ENCODE measurements around the gene NSL1. TPM values are rescaled to one million over a fixed set of nuclear protein-coding genes. Genes with fewer than 3 reads are reported as not detected.

NSL1 gene
- total RNA-seq, 1 experiment from 2014 or later, result 64.0 TPM

DNA sequence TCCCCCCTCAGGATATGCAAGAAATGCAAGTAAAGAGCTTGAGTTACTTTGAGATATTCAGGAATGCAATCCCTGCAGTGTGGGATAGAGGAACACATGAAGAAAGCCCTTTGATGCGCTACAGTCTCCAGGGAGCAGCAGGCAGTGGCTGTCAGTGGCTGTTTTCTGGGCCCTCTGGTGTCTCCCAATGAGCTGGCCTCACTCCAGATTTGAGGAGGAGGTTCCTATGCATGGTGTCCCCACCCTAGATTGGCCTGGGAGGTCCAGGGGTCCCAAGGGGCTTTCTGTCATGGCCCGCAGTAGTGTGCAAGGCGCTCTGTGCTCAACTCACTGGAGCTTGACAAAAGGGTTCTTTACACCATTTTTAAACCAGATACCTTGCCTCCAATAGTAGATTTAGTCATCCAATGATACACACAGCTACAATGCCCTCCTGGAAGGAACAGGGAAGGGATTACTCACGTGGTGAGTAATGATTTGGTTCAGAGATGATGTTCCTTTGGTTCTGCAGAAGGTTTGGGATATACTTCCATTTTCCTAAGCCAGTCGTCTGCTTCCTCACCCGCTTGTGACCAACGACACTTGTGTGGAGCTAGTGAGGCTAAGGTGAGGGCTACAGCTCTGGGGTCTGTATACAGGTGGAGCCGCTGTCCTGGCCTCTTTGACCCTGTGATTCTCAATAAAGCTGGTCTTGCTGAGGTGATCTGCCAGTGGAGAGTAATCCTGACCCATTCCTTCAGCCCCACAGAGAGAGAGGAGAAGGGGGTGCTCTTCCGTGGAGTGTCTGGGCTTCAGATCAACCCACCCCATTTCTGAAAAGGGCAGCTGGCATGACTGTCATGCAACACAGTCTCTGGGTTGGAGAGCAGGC, 98.6 kb downstream of the NSL1 start:
- no peak overlapping the region for H2AFZ ChIP-seq (ENCODE audit: low read length)
- no peaks in the 10 kb centered on the region for H3K9me2 ChIP-seq (replicated peaks; ENCODE audit: insufficient read depth, low read length)
- H3K36me3 ChIP-seq (ENCODE audit: insufficient read depth, low read length), result no peaks in the 10 kb centered on the region
- H3K79me2 ChIP-seq (ENCODE audit: low read length), result no peaks in the 10 kb centered on the region
- H3K4me1 ChIP-seq (ENCODE audit: low read length), result peaks cover 11% of the 10 kb centered on the region
- no peaks in the 10 kb centered on the region for H3K27me3 ChIP-seq (ENCODE audit: low read length)
- no peak for DNase-seq
- H3K4me2 ChIP-seq (ENCODE audit: low read depth, low read length, poor library complexity, severe bottlenecking), result no peak overlapping the region
- no peak overlapping the region for H3K9ac ChIP-seq (ENCODE audit: low read length)
- H4K20me1 ChIP-seq (ENCODE audit: insufficient read depth, low read depth, low read length), result no peaks in the 10 kb centered on the region
- H3K27ac ChIP-seq (ENCODE audit: low read length), result no peak overlapping the region
- no peaks in the 10 kb centered on the region for H3K9me3 ChIP-seq (ENCODE audit: low read length)
- H3K4me3 ChIP-seq (ENCODE audit: low read length), result no peak overlapping the region

DNA sequence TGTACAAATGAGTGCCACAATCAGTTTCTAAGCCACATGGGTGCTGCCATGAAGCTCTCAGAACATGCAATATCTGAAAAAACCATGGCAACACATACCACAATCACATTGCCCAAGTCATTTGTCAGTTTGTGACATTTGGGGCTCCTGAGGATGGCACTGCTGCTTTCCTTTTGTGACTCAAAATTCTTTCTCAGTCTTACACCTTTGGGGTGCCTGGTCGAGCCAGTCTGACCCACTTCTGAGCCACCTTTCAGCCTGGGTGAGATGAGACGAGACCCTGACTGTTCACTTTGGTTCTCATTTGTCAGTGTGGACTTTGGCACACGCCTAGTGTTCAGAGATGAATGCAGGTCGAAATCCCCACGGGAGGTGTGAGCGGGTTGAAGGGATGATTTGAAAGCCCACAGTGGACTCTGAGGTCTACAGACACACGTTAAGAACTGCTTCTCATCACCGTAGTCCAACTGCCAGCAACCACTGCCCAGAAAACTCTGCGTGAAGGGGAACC, 100.0 kb downstream of the NSL1 start:
- no peaks in the 10 kb centered on the region for H3K36me3 ChIP-seq (ENCODE audit: insufficient read depth, low read length)
- H3K27ac ChIP-seq (ENCODE audit: low read length), result no peak overlapping the region
- H4K20me1 ChIP-seq (ENCODE audit: insufficient read depth, low read depth, low read length), result no peaks in the 10 kb centered on the region
- no peak for DNase-seq
- no peaks in the 10 kb centered on the region for H3K9me2 ChIP-seq (replicated peaks; ENCODE audit: insufficient read depth, low read length)
- H3K79me2 ChIP-seq (ENCODE audit: low read length), result no peaks in the 10 kb centered on the region
- peaks cover 3% of the 10 kb centered on the region; the same call in 1 of the 2 replicates for H3K4me1 ChIP-seq (ENCODE audit: low read length)
- H3K4me3 ChIP-seq (ENCODE audit: low read length), result no peak overlapping the region
- H3K9ac ChIP-seq (ENCODE audit: low read length), result no peak overlapping the region
- H3K9me3 ChIP-seq (ENCODE audit: low read length), result no peaks in the 10 kb centered on the region
- no peak overlapping the region for H2AFZ ChIP-seq (ENCODE audit: low read length)
- no peak overlapping the region for H3K4me2 ChIP-seq (ENCODE audit: low read depth, low read length, poor library complexity, severe bottlenecking)
- no peaks in the 10 kb centered on the region for H3K27me3 ChIP-seq (ENCODE audit: low read length)

DNA sequence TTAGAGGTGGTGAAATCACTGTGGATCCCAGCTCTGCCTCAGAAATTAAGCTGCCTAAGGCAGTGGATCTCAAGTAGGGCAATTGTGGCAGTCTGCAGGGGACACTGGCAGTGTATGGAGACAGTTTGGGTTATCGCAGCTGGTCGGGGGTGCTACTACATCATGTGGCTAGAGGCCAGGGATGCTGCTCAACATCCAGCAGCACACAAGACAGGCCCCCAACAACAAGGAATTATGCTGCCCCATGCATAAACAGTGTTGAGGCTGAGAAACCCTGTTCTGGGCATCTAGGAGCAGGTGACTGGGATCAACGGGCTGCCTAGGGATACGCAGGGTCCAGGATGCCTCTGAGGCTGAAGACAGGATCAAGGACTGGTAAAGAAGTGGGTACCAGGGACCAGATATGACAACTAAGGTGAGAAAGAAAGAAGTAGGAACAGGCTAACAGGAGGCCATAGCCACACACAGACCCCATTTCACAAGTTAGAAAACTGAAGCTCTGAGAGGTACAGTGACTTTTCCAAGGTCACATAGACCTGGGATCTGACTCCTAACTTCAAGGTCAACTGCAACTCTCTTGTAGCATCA, 100.7 kb downstream of the NSL1 start:
- no peak overlapping the region for H3K4me3 ChIP-seq (ENCODE audit: low read length)
- H3K79me2 ChIP-seq (ENCODE audit: low read length), result no peaks in the 10 kb centered on the region
- no peaks in the 10 kb centered on the region for H4K20me1 ChIP-seq (ENCODE audit: insufficient read depth, low read depth, low read length)
- DNase-seq, result no peak
- H3K9me2 ChIP-seq (replicated peaks; ENCODE audit: insufficient read depth, low read length), result no peaks in the 10 kb centered on the region
- no peak overlapping the region for H2AFZ ChIP-seq (ENCODE audit: low read length)
- no peaks in the 10 kb centered on the region for H3K9me3 ChIP-seq (ENCODE audit: low read length)
- H3K4me2 ChIP-seq (ENCODE audit: low read depth, low read length, poor library complexity, severe bottlenecking), result no peak overlapping the region
- no peaks in the 10 kb centered on the region for H3K36me3 ChIP-seq (ENCODE audit: insufficient read depth, low read length)
- H3K27me3 ChIP-seq (ENCODE audit: low read length), result no peaks in the 10 kb centered on the region
- H3K27ac ChIP-seq (ENCODE audit: low read length), result no peak overlapping the region
- no peaks in the 10 kb centered on the region for H3K4me1 ChIP-seq (ENCODE audit: low read length)
- H3K9ac ChIP-seq (ENCODE audit: low read length), result no peak overlapping the region

DNA sequence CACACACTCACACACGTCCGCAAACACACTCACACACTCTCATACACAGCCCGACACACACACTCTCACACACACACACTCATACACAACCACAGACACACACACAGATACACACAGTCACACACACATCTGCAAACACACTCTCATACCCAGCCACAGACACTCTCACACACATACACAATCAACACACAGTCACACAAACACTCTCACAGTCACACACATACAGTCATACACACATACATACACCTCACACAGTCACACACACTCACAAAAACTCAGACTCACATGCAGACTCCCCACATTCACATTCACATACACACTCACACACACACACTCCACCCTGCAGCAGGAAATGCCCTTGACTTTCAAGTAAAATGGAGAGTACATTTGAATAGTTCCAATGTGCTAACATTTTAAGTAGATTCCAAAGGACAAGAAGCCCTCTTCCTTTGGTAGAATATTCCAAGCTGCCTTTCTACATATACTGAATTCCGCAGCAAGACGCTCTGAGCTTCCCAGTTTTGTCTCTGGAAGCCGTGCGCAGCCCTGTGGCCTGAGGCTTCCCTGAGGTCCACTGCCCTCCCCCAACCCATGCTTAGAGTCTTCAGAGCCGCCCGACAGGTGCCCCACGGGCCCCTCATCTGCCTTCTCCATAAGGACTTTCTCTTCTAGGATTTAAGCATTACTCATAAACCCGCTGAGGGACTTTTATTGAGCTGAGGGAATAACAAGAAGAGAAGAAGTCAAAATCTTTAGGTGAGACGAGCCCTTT, 101.6 kb downstream of the NSL1 start:
- Histone ChIP-seq H3K4me3 (ENCODE audit: low read length) (no peak overlapping the region), H3K9ac (ENCODE audit: low read length) (no peak overlapping the region), H3K79me2 (ENCODE audit: low read length) (no peaks in the 10 kb centered on the region), H3K9me2 (replicated peaks; ENCODE audit: insufficient read depth, low read length) (no peaks in the 10 kb centered on the region), H3K36me3 (ENCODE audit: insufficient read depth, low read length) (no peaks in the 10 kb centered on the region), H3K4me1 (ENCODE audit: low read length) (no peaks in the 10 kb centered on the region), H4K20me1 (ENCODE audit: insufficient read depth, low read depth, low read length) (no peaks in the 10 kb centered on the region), H2AFZ (ENCODE audit: low read length) (no peak overlapping the region), H3K9me3 (ENCODE audit: low read length) (no peaks in the 10 kb centered on the region), H3K27me3 (ENCODE audit: low read length) (no peaks in the 10 kb centered on the region), H3K4me2 (ENCODE audit: low read depth, low read length, poor library complexity, severe bottlenecking) (no peak overlapping the region), H3K27ac (ENCODE audit: low read length) (no peak overlapping the region)
- DNase-seq, result no peak

DNA sequence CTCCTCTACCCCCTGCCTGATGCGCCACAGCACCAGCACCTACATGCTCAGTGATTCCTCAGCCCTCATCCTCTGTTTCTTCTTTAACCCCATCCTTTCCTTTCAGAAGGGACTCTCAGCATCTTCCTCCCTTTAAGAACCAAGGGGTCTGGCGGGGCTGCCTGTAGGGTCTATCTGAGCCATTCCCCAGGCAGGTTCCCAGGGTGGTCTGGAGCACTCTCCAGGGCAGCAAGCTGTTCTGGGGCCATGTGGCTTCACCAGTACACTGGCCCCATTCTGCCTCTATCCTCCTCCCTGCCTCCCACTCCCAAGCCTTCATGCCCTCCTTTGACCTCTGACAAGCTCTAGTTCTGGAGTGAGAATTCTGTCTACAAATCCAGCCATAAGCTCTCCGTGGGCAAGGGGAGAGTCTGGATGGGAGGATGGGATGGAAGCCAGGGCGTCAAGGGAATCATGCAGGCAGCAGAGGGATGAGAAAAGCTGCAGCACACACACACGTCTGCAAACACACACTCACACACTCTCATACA, 102.3 kb downstream of the NSL1 start:
- Histone ChIP-seq H3K4me3 (ENCODE audit: low read length) (no peak overlapping the region), H3K9me3 (ENCODE audit: low read length) (no peaks in the 10 kb centered on the region), H3K9ac (ENCODE audit: low read length) (no peak overlapping the region), H3K4me1 (ENCODE audit: low read length) (no peaks in the 10 kb centered on the region), H3K27me3 (ENCODE audit: low read length) (no peaks in the 10 kb centered on the region), H3K4me2 (ENCODE audit: low read depth, low read length, poor library complexity, severe bottlenecking) (no peak overlapping the region), H3K9me2 (replicated peaks; ENCODE audit: insufficient read depth, low read length) (no peaks in the 10 kb centered on the region), H3K27ac (ENCODE audit: low read length) (no peak overlapping the region), H4K20me1 (ENCODE audit: insufficient read depth, low read depth, low read length) (no peaks in the 10 kb centered on the region), H3K79me2 (ENCODE audit: low read length) (no peaks in the 10 kb centered on the region), H3K36me3 (ENCODE audit: insufficient read depth, low read length) (no peaks in the 10 kb centered on the region), H2AFZ (ENCODE audit: low read length) (no peak overlapping the region)
- DNase-seq, result no peak

DNA sequence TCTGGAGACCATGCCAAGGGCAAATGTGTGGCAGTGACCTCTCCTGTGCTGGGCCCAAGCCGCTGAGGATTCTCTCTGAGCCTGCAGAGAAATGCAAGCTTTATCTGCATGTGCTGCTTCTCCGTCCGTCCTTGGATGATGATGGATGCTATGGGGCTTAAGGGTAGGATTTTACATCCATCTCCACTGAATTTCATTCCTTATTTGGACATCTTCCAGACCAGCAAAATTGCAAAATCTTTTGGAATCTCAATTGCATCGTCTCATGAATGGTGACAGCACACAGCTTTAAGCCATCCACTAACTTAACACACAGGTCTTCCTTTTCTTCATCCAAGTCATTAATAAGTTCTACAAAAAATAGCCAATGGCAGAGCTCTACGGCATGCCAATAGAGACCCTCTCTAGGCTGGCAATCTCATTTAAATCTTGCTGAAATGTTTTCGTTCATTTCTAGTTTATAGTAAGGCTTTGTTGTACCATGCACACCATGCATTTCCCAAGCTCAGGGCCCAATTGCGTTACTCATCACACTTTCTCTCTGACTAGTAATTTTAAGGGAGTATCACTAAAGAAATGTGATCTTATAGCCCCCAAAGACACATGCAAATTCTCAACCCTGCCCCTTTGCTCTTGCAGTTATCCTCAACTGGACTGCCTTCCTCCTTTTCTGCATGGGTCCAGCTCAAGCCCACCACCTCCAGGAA, 103.1 kb downstream of the NSL1 start:
- Histone ChIP-seq H3K27me3 (ENCODE audit: low read length) (no peaks in the 10 kb centered on the region), H3K4me1 (ENCODE audit: low read length) (peaks cover 2% of the 10 kb centered on the region; the same call in 1 of the 2 replicates), H4K20me1 (ENCODE audit: insufficient read depth, low read depth, low read length) (no peaks in the 10 kb centered on the region), H3K4me2 (ENCODE audit: low read depth, low read length, poor library complexity, severe bottlenecking) (no peak overlapping the region), H3K79me2 (ENCODE audit: low read length) (no peaks in the 10 kb centered on the region), H3K27ac (ENCODE audit: low read length) (no peak overlapping the region), H3K9me2 (replicated peaks; ENCODE audit: insufficient read depth, low read length) (no peaks in the 10 kb centered on the region), H3K36me3 (ENCODE audit: insufficient read depth, low read length) (no peaks in the 10 kb centered on the region), H3K4me3 (ENCODE audit: low read length) (no peak overlapping the region), H3K9me3 (ENCODE audit: low read length) (no peaks in the 10 kb centered on the region), H2AFZ (ENCODE audit: low read length) (no peak overlapping the region), H3K9ac (ENCODE audit: low read length) (no peak overlapping the region)
- no peak for DNase-seq

DNA sequence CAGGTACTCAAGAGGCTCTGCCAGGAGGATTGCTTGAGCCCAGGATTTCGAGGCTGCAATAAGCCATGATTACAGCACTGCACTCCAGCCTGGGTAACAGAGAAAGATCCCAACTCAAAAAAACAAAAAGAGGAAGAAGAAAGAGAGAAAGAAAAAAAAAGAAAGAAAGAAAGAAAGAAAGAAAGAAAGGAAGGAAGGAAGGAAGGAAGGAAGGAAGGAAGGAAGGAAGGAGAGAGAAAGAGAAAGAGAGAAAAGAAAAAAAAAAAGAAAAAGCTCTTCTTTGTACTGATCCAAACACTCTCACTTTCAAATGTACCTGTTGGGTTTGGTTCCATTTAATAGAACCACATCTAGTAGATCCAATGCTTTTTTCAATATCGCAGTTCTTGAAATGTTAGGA, 103.8 kb downstream of the NSL1 start:
- Histone ChIP-seq H3K36me3 (ENCODE audit: insufficient read depth, low read length) (no peaks in the 10 kb centered on the region), H3K9ac (ENCODE audit: low read length) (no peak overlapping the region), H2AFZ (ENCODE audit: low read length) (no peak overlapping the region), H3K27me3 (ENCODE audit: low read length) (no peaks in the 10 kb centered on the region), H4K20me1 (ENCODE audit: insufficient read depth, low read depth, low read length) (no peaks in the 10 kb centered on the region), H3K79me2 (ENCODE audit: low read length) (no peaks in the 10 kb centered on the region), H3K9me2 (replicated peaks; ENCODE audit: insufficient read depth, low read length) (no peaks in the 10 kb centered on the region), H3K4me1 (ENCODE audit: low read length) (peaks cover 7% of the 10 kb centered on the region; the same call in 1 of the 2 replicates), H3K4me2 (ENCODE audit: low read depth, low read length, poor library complexity, severe bottlenecking) (no peak overlapping the region), H3K4me3 (ENCODE audit: low read length) (no peak overlapping the region), H3K9me3 (ENCODE audit: low read length) (no peaks in the 10 kb centered on the region), H3K27ac (ENCODE audit: low read length) (no peak overlapping the region)
- no peak for DNase-seq

Measured in Karpas-422 (cell line).